GM23338 (cell line): ENCODE measurements around the gene OSBPL6.

Source experiments
- CREB1 ChIP-seq: fragments of 250-450 bp; sonication (Bioruptor Pico); IDR thresholded peaks from 2 replicates; pipeline ENCODE4 v1.5.0; 2020; ENCODE audit warnings: low read depth, mild to moderate bottlenecking, moderate library complexity
- CTCF ChIP-seq, 2 experiments: fragments of 200-600 bp in 1 of 2; sonication (generic) in 1 of 2; conservative IDR thresholded peaks; 2 replicates each; pipeline versions ENCODE4 v1.5.1 to v1.6.1; 2016 to 2017; ENCODE audit warnings: antibody characterized with exemption in 2 of 2, low read depth in 2 of 2, mild to moderate bottlenecking in 2 of 2, moderate library complexity in 1 of 2
- EZH2 ChIP-seq: fragments of 200-600 bp; sonication (generic); IDR thresholded peaks from one replicate; pipeline ENCODE4 v1.8.0; 2017; ENCODE audit warnings: antibody characterized with exemption, mild to moderate bottlenecking, low read depth; ENCODE audit not compliant: unreplicated experiment
- EZH2phosphoT487 ChIP-seq: fragments of 200-600 bp; sonication (generic); IDR thresholded peaks from one replicate; pipeline ENCODE4 v1.8.1; 2018; ENCODE audit warnings: antibody characterized with exemption; ENCODE audit not compliant: unreplicated experiment
- JUNB ChIP-seq: IDR thresholded peaks from one replicate; pipeline ENCODE4 v1.6.1; 2016; ENCODE audit warnings: antibody characterized with exemption; ENCODE audit not compliant: unreplicated experiment
- NANOG ChIP-seq: IDR thresholded peaks from 2 replicates; pipeline ENCODE4 v1.6.1; 2016; ENCODE audit warnings: antibody characterized with exemption, borderline replicate concordance
- POLR2AphosphoS5 ChIP-seq: IDR thresholded peaks from 2 replicates; pipeline ENCODE4 v1.6.1; 2016; ENCODE audit warnings: antibody characterized with exemption, low read depth
- STAT1 ChIP-seq: IDR thresholded peaks from one replicate; pipeline ENCODE4 v1.6.1; 2016; ENCODE audit warnings: antibody characterized with exemption; ENCODE audit not compliant: unreplicated experiment
- ZNF114 ChIP-seq: fragments of 250-450 bp; sonication (Bioruptor Pico); IDR thresholded peaks from 2 replicates; pipeline ENCODE4 v1.5.0; 2020; ENCODE audit warnings: mild to moderate bottlenecking, moderate library complexity
- ZNF331 ChIP-seq: fragments of 250-450 bp; sonication (Bioruptor Pico); IDR thresholded peaks from 2 replicates; pipeline ENCODE4 v1.5.0; 2020; ENCODE audit warnings: low read depth, mild to moderate bottlenecking, moderate library complexity
- ZNF462 ChIP-seq: fragments of 250-450 bp; sonication (Bioruptor Pico); IDR thresholded peaks from 2 replicates; pipeline ENCODE4 v1.5.0; 2020; ENCODE audit warnings: mild to moderate bottlenecking, moderate library complexity
- TF ChIP-seq, protein P1 (sequence below): IDR thresholded peaks from one replicate; pipeline ENCODE4 v1.6.1; 2018; ENCODE audit warnings: antibody characterized with exemption; ENCODE audit not compliant: unreplicated experiment
- TF ChIP-seq, protein P2 (sequence below): IDR thresholded peaks from 2 replicates; pipeline ENCODE4 v1.6.1; 2016; ENCODE audit warnings: antibody characterized with exemption

GRCh38 chr2:178200331-178200730 lies 6.0 kb downstream of the OSBPL6 start:
- TF ChIP-seq CTCF (conservative IDR thresholded peaks at IDR 0.05; ENCODE audit: low read depth in 2 of 2) (no peak), EZH2phosphoT487 (no peak), CREB1 (CRISPR knock-in tag) (no peak), POLR2AphosphoS5 (no peak), EZH2 (no peak), JUNB (no peak), ZNF114 (CRISPR knock-in tag) (no peak), STAT1 (no peak), ZNF331 (CRISPR knock-in tag) (no peak), NANOG (no peak), ZNF462 (no peak)
- TF ChIP-seq, protein P1, sequence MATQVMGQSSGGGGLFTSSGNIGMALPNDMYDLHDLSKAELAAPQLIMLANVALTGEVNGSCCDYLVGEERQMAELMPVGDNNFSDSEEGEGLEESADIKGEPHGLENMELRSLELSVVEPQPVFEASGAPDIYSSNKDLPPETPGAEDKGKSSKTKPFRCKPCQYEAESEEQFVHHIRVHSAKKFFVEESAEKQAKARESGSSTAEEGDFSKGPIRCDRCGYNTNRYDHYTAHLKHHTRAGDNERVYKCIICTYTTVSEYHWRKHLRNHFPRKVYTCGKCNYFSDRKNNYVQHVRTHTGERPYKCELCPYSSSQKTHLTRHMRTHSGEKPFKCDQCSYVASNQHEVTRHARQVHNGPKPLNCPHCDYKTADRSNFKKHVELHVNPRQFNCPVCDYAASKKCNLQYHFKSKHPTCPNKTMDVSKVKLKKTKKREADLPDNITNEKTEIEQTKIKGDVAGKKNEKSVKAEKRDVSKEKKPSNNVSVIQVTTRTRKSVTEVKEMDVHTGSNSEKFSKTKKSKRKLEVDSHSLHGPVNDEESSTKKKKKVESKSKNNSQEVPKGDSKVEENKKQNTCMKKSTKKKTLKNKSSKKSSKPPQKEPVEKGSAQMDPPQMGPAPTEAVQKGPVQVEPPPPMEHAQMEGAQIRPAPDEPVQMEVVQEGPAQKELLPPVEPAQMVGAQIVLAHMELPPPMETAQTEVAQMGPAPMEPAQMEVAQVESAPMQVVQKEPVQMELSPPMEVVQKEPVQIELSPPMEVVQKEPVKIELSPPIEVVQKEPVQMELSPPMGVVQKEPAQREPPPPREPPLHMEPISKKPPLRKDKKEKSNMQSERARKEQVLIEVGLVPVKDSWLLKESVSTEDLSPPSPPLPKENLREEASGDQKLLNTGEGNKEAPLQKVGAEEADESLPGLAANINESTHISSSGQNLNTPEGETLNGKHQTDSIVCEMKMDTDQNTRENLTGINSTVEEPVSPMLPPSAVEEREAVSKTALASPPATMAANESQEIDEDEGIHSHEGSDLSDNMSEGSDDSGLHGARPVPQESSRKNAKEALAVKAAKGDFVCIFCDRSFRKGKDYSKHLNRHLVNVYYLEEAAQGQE = no peak
- TF ChIP-seq, protein P2, sequence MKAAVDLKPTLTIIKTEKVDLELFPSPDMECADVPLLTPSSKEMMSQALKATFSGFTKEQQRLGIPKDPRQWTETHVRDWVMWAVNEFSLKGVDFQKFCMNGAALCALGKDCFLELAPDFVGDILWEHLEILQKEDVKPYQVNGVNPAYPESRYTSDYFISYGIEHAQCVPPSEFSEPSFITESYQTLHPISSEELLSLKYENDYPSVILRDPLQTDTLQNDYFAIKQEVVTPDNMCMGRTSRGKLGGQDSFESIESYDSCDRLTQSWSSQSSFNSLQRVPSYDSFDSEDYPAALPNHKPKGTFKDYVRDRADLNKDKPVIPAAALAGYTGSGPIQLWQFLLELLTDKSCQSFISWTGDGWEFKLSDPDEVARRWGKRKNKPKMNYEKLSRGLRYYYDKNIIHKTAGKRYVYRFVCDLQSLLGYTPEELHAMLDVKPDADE = no peak
